Left ventricle myocardium inferior (tissue), 1 donor: ENCODE data around the gene ACP4. TPM values are rescaled to one million over a fixed set of nuclear protein-coding genes. Genes with fewer than 3 reads are reported as not detected.
A peak's percentile ranks its signal among the peaks of the same experiment; 100 is the strongest.
"Not testable (repeated sequence)": the region's sequence is repeated elsewhere in the genome, so short reads cannot be mapped to it uniquely, and the experiment has no call there.

Experiments used
- DNase-seq: peaks from one replicate; pipeline ENCODE4 v3.0.0-alpha.2; 2020
- H3K27ac ChIP-seq: fragments of 200-600 bp; replicated peaks from 2 replicates; pipeline ENCODE4 v1.8.0; 2021
- H3K27me3 ChIP-seq: fragments of 200-600 bp; 2 replicates; pipeline ENCODE4 v1.8.0; 2021; ENCODE audit warnings: low read depth
- H3K36me3 ChIP-seq: fragments of 200-600 bp; 2 replicates; pipeline ENCODE4 v1.8.0; 2021
- H3K4me1 ChIP-seq: fragments of 200-600 bp; 2 replicates; pipeline ENCODE4 v1.8.0; 2021
- H3K4me3 ChIP-seq: fragments of 200-600 bp; 2 replicates; pipeline ENCODE4 v1.8.0; 2021; ENCODE audit warnings: mild to moderate bottlenecking, moderate library complexity
- H3K9me3 ChIP-seq: fragments of 200-600 bp; replicated peaks from 2 replicates; pipeline ENCODE4 v1.8.0; 2021
- CTCF ChIP-seq: fragments of 200-600 bp; IDR thresholded peaks from 2 replicates; pipeline ENCODE4 v1.8.0; 2021; ENCODE audit warnings: antibody characterized with exemption, mild to moderate bottlenecking, borderline replicate concordance
- intact Hi-C: fragments of 100-400 bp; cut with micrococcal nuclease; formaldehyde crosslinking; loops from one replicate; pipeline ENCODE4 v1.11.0; 2022
- total RNA-seq: library from RNA; stranded (reverse); fragmentation: NEBNext Ultra II Directional; extraction: Animal tissue kit (Norgen Biotek cat#: 25700); gene quantifications from one replicate; pipeline ENCODE4 v1.2.1, GENCODE V29; 2021
- donor health status: DM: no; HTN: yes; CAD: no; lungs with severe emphysema.

ACP4 gene
- total RNA-seq, 1 donor from 2014 or later = not detected

DNA sequence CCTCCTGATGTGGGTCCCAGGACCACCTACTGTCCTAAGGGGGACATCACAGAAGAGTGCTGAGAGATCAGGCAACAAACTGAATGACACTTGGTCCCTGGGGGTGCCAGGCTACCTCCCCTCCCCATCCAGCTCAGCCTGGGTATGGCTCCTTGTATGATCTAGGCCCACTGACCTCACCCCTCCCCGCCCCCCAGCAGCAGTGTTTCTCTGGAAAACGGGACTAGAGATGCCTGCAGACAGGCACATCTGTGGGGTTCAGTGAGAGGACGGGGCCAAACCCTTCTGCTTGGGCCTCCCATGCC lies 9.3 kb downstream of the ACP4 start:
- H3K27me3 ChIP-seq = no peaks in the 10 kb centered on the region
- peaks cover 37% of the 10 kb centered on the region for H3K36me3 ChIP-seq
- DNase-seq = no peak

GRCh38 chr19:50801107-50801506 lies 10.9 kb downstream of the ACP4 start:
- Histone ChIP-seq H3K4me1 (peaks cover 27% of the 10 kb centered on the region), H3K27ac (no peak overlapping the region), H3K27me3 (no peaks in the 10 kb centered on the region), H3K4me3 (no peak overlapping the region), H3K9me3 (no peaks in the 10 kb centered on the region), H3K36me3 (peaks cover 37% of the 10 kb centered on the region)
- TF ChIP-seq CTCF = no peak
- intact Hi-C loops = no loop called here
- DNase-seq = no peak

More for the DNA sequence above, 9.3 kb downstream of the ACP4 start:
- intact Hi-C loops = no loop called here
- Histone ChIP-seq H3K9me3 (no peaks in the 10 kb centered on the region), H3K4me3 (no peak overlapping the region), H3K27ac (no peak overlapping the region), H3K4me1 (peaks cover 22% of the 10 kb centered on the region)
- TF ChIP-seq CTCF = no peak

GRCh38 chr19:50803633-50804419 lies 13.6 kb downstream of the ACP4 start:
- TF ChIP-seq CTCF = no peak

DNA sequence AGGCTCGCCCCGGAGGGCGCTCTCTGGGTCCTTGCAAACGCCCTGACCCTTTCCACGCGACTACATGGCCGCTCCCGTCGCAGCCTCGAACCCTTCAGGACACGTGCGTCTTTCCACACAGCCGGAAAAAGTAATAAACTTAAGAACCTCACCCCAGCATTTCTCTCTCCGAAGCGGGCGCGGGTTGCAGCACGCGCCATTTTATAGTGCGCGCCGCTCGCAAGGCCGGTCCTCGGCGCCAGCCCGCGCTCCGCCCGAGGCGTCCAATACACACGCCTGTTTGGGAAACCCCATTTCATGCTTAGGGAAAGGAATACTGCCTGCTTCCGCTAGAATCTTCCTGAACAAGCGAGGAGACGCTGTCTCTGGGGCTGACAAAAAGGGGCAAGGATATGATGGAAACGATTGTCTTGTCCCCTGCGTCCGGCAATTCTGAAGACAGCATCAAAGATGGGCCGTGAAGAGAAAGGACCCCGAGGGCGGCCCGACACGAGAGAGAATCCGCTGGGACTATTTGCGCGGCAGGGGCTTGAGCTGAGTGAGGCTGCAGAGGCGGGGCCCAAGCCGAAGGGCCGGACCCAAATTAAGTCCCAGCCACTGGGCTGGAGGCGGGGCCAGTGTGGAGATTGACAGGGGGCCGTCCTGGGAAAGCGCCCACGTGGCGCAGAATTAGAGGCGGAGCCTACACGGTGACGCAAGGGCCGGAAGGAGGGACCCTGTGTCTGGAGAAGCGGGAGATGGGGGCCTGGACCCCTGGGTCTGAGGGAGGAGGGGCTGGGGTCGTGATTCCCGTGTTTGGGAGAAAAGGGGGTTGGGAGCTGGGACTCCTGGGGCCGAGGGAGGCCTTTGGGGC lies 14.4 kb downstream of the ACP4 start:
- DNase-seq = peak; percentile 99
- intact Hi-C loops = no loop called here
- peaks cover 12% of the 10 kb centered on the region for H3K36me3 ChIP-seq
- peaks cover 27% of the 10 kb centered on the region for H3K4me1 ChIP-seq
- H3K27ac ChIP-seq = peak overlapping the region; percentile 97
- H3K4me3 ChIP-seq = peak overlapping the region; percentile 86
- H3K27me3 ChIP-seq = no peaks in the 10 kb centered on the region
- no peaks in the 10 kb centered on the region for H3K9me3 ChIP-seq
- TF ChIP-seq CTCF = no peak

More at GRCh38 chr19:50803633-50804419, 13.6 kb downstream of the ACP4 start:
- no peak for DNase-seq
- peaks cover 27% of the 10 kb centered on the region for H3K4me1 ChIP-seq
- peaks cover 17% of the 10 kb centered on the region for H3K36me3 ChIP-seq
- no peaks in the 10 kb centered on the region for H3K27me3 ChIP-seq
- intact Hi-C loops = no loop called here
- H3K4me3 ChIP-seq = peak overlapping the region; percentile 86
- no peaks in the 10 kb centered on the region for H3K9me3 ChIP-seq
- peak overlapping the region; percentile 97 for H3K27ac ChIP-seq

DNA sequence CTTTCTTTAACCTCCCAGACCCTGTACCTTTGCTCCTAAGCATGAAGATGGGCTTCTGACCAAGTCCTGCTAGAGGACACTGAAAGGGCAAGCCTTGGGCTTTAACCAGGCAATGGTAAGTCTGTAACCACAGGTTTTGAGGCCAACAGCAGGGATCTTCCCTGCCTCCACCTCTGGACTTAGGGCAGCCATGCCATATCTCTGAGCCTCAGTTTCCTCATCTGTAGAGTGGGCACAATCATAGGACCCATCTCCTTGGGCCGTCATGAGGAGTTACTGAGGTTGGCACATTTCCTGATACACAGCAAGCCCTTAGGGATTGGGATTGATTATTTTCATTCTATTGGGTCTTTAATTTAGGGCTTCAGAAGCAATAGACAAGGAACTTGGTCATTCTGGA lies 18.6 kb downstream of the ACP4 start:
- Histone ChIP-seq H3K36me3 (no peaks in the 10 kb centered on the region), H3K27me3 (peaks cover 25% of the 10 kb centered on the region), H3K27ac (no peak overlapping the region), H3K4me1 (peaks cover 11% of the 10 kb centered on the region), H3K4me3 (no peak overlapping the region), H3K9me3 (no peaks in the 10 kb centered on the region)
- intact Hi-C loops = no loop called here
- no peak for DNase-seq
- TF ChIP-seq CTCF = no peak

GRCh38 chr19:50811622-50812238 lies 21.5 kb downstream of the ACP4 start:
- H3K27ac ChIP-seq, H3K9me3 ChIP-seq, H3K4me1 ChIP-seq, DNase-seq, intact Hi-C loops, H3K4me3 ChIP-seq, H3K36me3 ChIP-seq: not testable (repeated sequence)
- peaks cover 54% of the 10 kb centered on the region for H3K27me3 ChIP-seq
